Kidney capillary endothelial cell (primary cell): ENCODE measurements around the gene STK32A.

Source experiments
- DNase-seq: peaks from one replicate; pipeline ENCODE4 v3.0.0-alpha.2; 2018; ENCODE audit warnings: low spot score

STK32A gene

GRCh38 chr5:147391781-147392180 lies 157.0 kb downstream of the STK32A start:
- peak; percentile 58 for DNase-seq

- DNase-seq, result no peak
Measured at GRCh38 chr5:147393874-147394672, 159.2 kb downstream of the STK32A start.

DNA sequence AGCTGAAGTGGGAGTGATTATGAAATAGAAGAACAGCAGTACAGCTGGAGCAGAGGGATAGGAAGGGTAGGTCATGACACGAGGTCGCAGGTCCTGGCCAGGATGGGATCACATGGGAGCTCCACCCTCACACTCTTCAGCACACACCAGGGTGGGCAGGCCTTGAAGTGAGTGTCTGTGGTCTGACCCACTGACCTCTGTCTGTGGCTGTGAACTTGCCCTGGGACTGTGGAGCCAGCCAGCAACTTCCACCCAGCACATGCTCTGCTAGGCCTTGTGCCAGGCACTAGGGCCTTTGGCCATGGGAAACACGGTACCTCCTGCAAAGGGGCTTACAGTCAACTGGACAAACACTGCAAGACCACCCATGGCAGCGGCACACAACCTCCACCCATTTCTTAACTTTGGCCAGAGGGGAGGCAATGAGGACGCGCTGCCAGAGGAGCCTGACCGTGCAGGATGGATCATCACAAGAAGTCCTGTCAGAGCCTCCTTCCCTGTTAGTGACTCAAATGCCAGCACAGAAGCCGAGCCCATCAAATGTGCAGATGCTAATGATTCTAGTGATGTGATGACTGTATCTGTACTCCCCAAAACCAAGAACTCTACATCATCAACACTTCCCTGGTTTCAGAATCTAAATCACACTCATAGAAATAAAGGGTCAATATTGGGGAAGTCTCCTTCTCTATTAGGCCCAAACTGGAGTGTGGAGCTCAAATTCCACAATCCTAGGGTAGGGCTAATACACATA lies 161.4 kb downstream of the STK32A start:
- DNase-seq, result no peak

DNA sequence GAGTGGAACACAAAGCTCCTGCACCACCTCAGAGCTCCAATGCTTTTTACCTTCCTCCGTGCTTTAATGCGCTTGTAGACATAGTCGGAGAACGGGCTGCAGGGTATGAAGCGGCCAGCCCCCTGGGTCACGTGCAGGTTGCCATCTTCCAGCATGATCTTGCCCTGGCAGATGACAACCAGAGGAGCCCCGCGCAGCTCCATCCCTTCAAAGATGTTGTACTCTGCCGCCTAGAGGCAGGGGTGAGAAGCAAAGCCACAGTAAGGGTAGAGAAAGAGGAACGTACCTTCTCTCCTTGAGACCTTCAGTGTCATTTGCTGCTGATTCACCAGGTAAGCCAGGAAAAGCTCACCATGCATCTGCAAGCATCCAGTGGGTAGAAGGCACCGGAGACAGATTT lies 162.8 kb downstream of the STK32A start:
- DNase-seq, result no peak

- DNase-seq, result no peak
Measured at GRCh38 chr5:147398860-147399259, 164.0 kb downstream of the STK32A start.

DNA sequence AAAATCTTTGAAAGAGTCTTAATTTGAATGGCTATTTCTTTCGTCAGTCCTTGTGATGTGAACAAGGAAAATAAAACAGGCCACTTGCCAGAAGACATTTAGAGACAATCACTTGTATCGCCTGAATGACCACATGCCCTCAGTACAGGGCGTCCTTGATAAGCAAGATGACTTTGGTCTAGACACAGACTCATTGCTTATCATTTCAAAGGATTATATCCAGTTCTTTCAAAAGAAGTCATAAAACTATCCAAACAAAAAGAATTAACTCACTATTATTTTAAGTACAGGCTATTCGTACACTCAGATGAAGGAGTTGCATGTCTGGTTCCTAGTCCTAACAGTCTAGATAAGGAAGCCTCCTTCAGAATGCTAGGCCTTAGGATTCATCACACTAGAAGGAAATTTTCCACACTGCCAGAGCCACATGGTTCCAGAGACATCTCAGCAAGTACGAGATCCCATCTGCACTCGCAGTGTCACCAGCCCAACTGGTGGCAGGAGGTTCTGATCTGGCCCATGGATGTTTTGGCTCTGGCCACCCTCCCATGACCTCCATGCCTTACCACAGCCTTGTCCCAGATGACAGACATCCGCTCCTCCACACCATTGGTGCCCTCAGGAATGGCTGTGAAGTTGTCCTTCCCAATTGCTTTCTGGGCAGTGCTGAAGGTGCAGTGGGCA lies 165.4 kb downstream of the STK32A start:
- DNase-seq, result no peak

DNA sequence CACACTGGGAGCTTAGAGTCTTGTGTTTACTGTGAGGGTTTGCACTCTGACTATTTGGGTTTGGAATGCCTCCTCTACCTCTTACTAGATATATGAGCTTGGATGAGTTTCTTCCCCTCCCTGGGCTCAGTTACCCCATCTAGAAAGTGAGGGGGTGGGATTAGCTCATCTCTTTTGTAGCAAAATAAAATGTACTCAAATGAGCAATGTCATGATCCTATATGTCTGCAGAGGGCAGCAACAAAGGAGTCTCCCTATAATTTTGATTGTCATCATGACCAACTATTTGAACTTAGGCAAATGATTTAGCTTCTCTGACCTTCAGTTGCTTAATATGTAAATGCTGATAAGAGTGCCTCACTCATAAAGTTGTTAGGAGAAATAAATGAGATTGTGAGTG lies 166.1 kb downstream of the STK32A start:
- DNase-seq, result no peak

- DNase-seq, result peak; percentile 94
Measured at GRCh38 chr5:147403651-147404640, 169.1 kb downstream of the STK32A start.

DNA sequence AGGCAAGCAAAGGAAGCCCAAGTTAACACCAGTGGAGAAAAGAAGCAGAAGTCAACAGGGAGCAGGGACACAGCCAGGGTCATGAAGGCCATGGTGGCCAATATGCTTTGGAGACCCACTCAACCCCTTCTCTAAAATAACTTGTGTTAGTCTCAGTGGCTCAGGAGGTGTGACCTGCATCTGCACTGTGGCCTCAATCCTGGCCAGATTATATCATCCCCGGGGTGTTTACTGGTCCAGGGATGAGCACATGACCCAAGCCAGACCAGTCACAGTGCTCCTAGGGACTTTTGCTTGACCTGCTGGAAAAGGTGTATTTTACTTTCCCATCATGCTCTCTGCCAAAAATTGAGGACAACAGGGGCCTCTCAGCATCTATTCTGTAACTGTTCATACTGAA lies 169.9 kb downstream of the STK32A start:
- no peak for DNase-seq

DNA sequence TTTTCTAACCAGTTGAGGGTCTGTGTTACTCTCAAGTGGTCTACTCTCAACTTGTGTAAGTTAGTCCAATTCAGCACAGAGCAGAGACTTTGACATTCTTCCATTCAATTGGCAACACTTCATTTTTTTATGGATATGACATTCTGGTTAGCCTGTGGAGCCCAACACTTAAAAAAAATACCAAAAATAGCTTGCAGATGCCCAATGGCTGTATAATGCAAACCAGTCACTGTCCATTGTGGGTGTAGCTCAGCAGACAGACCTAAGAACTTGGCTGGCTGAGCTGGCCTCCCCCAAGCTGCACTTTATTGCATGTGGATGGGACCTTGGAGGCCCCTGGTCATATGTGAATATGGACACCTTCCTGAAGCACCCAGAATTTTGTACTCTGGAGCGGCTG lies 171.8 kb downstream of the STK32A start:
- no peak for DNase-seq

- no peak for DNase-seq
Measured at GRCh38 chr5:147407094-147407681, 172.4 kb downstream of the STK32A start.

DNA sequence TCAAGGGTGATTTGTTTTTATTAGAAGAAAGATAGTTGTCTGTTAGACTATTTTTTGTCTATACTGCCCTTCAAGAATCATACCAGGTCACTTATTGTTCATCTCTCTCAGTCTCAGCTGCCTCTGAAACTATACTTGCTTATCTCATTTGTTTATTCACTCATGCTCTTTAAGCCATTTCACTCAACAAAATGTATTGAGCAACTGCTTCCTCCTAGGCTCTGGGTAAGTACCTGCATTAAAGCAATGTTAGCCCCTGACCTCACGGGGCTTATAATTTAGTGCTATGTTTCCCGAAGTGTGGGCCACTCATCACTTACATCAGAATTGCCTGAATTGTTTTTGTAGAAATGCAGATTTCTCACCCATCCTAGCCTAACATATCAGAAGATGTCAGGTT lies 174.2 kb downstream of the STK32A start:
- no peak for DNase-seq

DNA sequence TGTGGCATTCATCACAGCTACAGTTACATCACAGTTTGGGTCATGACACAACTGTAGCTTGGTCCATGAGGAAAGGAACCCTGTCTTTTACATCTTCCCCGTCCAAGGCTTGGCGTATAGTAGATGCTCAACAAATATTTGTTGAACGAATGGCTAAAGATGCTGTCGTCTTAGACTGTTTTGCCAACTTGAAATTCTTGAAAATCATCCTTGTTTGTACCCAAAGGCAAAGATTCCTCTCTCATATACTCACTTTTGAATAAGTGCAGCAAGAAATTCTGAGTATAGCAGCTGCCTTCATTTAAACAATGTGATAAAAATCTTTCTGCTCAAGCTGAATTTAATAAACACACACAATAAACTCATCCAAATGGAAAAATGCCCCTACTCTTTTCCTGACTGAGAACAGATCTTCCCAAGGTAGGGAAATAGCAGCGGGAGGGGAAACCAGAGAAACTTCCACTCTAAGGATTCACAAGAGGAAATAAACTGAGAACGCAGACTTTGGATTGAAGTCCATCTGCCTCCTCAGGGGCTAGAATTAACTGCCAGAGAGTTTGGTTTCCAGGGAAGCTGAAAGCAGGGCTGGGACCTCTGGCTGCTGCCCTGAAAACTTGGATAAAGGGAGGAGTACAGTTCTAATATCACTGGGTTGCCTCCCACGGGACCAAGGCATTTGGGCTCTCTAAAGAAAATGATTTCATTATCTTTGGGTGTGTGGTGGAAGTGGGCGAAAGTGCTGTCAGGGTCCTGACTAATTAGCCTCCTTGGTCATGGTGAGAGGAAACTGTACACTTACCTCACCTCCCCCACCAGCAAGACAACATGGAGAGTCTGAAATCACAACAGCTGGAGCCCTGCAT lies 175.9 kb downstream of the STK32A start:
- DNase-seq, result no peak

GRCh38 chr5:147411359-147412319 lies 176.8 kb downstream of the STK32A start:
- no peak for DNase-seq

DNA sequence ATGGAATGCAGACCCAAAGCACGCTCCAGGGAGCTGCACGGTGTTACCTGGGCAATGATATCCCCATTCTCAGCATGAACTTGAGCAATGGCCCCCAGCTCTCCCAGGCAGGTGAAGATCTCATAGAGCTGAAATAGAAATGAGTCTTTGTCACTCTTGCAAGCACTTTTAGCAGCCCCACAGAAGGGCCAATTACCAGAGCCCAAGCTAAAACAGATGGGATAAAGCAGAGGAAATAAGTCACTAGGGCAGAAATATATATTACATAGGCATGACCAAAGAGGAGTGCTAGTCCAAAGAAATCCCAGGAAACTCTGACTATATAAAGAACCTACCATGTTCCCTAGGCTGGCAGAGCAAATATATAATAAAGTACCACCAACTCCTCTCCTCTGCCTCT lies 177.7 kb downstream of the STK32A start:
- DNase-seq, result no peak

GRCh38 chr5:147413266-147413665 lies 178.4 kb downstream of the STK32A start:
- no peak for DNase-seq

DNA sequence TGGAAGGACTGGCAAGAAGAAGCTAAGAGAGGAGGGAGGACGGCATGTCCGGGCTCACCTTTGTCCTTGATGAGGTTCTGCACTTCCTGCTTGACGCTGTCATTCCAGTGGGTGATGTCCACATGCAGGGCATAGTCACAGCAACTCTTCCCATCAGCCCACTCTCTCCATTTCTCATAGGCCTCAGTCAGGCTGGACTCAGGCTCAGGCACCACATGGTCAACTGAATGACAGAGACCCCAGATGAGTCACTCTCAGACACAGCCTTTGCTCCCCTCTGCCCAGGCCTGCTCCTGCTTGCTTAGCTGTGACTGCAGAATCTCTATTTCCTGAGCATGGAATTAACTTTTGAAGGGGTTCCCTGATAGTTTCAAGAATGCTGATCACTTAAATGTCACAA lies 180.8 kb downstream of the STK32A start:
- DNase-seq, result no peak

- DNase-seq, result no peak
Measured at GRCh38 chr5:147417135-147417813, 182.4 kb downstream of the STK32A start.

GRCh38 chr5:147418613-147419012 lies 183.8 kb downstream of the STK32A start:
- DNase-seq, result no peak
